ENCODE data around the gene ZBED6.

GRCh38 chr1:203754455-203754864, 41.0 kb upstream of the ZBED6 start:
- TF ChIP-seq POLR2AphosphoS5 (IDR thresholded peaks at IDR 0.05; ENCODE audit: borderline replicate concordance, low read depth, low read length) (no peak), EZH2 (IDR thresholded peaks at IDR 0.05) (no peak), FOXP2 (optimal IDR thresholded peaks at IDR 0.05; ENCODE audit: control extremely low read depth, extremely low read length, insufficient read depth) (no peak)

All from SK-N-MC (cell line).